Testis (tissue), 2 donors: Measurements from ENCODE around the gene SPSB4.

Source experiments
- POLR2A ChIP-seq: fragments of 450-650 bp; IDR thresholded peaks from one replicate; pipeline ENCODE4 v1.6.1; 2017; ENCODE audit warnings: antibody characterized with exemption, mild to moderate bottlenecking, moderate library complexity
- TF ChIP-seq, protein P1 (sequence below), 3 experiments: fragments of 450-650 bp in 2 of 3; fragments of 200-600 bp in 1 of 3; sonication (generic) in 1 of 3; IDR thresholded peaks; one replicate each; pipeline ENCODE4 v1.5.1; 2016 to 2019; ENCODE audit warnings: antibody characterized with exemption in 3 of 3, mild to moderate bottlenecking in 2 of 3, moderate library complexity in 1 of 3

GRCh38 chr3:141112686-141113297 lies 61.6 kb downstream of the SPSB4 start:
- TF ChIP-seq POLR2A = no peak
- TF ChIP-seq, protein P1, sequence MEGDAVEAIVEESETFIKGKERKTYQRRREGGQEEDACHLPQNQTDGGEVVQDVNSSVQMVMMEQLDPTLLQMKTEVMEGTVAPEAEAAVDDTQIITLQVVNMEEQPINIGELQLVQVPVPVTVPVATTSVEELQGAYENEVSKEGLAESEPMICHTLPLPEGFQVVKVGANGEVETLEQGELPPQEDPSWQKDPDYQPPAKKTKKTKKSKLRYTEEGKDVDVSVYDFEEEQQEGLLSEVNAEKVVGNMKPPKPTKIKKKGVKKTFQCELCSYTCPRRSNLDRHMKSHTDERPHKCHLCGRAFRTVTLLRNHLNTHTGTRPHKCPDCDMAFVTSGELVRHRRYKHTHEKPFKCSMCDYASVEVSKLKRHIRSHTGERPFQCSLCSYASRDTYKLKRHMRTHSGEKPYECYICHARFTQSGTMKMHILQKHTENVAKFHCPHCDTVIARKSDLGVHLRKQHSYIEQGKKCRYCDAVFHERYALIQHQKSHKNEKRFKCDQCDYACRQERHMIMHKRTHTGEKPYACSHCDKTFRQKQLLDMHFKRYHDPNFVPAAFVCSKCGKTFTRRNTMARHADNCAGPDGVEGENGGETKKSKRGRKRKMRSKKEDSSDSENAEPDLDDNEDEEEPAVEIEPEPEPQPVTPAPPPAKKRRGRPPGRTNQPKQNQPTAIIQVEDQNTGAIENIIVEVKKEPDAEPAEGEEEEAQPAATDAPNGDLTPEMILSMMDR (IDR thresholded peaks at IDR 0.05) = no peak
